Inflammatory macrophage treated with lipopolysaccharide for 1 hour (primary cell): ENCODE results near the gene HNRNPH2.

Source experiments
- DNase-seq, 2 donors: peaks; one replicate each; pipeline ENCODE4 v3.0.0-alpha.2; 2020 to 2022

The HNRNPH2 gene

DNA sequence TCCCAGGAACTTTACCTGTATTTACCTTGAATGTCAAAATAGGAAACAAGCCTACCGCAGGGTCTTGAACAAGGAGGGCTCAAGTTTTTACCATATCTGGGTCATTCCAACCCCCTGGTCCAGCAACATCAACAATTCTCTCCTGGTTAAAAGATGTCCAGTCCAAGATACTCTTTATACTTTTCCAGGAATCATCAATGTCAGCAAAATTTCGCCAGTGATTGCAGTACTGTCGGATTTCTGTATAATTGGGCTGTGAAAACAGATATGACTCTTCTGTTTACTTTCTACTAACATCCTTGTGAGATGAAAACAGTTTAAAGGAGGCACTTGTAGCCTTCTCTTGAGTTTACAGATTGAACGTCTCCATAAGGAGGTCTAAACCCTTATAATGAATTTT, 9.3 kb upstream of the HNRNPH2 start:
- DNase-seq, result no peak

DNA sequence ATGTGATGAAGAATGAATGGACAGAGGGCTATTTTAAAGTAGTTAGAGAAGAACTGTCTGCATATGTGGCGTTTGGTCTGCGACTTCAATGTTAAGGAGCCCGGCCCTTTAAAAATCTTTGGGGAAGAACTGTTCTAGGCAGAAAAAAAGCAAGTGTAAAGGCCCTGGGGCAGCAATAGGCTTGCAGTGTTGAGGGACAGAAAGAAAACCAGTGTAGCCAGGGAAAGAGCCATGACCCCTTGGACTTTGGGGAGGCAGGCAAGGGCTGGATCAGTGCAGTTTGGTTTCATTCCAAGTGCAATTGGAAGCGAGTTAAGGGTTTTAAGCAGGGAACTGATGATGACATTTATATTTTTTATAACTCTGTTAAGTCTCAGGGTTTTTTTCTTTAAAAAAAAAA, 8.2 kb upstream of the HNRNPH2 start:
- DNase-seq, result no peak

DNA sequence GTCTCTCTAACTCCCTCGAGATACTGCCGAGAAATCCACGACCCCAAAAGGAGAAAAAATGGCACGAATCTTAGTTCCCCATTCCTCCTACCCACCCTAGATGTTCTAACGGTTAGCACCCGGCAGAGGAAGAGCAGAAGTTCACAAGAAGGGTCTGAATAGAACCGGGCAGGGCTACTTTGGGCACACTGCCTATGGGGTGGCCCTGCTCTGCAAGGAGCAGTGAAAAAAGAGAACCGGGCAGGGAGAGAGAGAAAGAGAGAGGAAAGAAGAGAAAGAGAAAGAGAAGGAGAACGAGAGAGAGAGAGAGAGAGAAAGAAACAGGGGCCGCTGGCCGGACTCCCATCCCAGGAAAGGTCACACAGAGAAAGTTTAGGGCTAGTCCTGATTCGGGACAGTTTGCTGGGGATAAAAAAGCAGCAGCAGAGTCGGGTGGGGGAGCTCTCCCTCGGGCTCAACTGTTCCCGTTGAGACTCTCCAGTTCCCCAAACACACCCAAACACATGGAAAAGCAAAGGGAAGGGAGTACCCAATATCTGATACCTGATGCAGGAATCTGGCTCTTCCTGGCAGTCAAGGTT, 765 bp upstream of the HNRNPH2 start:
- peak; percentile 25 to 32 for DNase-seq

DNA sequence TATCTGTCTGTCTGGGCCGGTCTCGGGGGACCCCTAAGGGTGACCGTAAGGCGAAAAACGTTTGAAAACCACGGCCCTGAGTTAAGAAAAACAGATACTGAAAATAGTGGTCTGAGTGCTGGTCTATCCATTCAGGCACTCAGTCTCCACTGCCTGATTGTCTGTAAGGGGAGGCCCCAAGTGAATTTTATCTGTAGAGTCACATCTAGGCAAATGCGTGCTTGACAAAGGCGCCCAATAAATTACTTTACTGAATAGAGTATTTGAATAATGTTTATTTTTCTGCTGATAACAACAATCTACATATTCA, 465 bp downstream of the HNRNPH2 start:
- DNase-seq, result no peak

DNA sequence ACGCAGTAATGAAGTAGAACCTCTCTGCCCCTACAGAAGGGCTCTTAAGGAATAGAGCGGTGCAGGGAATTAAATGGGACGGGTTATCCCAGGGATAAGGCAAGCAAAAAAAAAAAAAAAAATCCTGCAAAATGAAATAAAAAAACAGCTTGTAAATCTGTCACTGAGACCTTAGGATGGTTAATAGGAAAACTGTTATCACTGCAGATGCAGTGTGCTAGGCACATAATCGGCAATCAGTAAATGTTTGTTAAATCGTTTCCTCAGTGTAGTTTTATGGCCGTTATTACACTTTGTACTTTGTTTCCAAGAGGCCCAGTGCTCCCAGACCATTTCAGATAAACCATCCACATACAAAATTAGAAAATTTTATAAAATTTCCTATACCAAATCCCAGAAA, 1.0 kb downstream of the HNRNPH2 start:
- no peak for DNase-seq

DNA sequence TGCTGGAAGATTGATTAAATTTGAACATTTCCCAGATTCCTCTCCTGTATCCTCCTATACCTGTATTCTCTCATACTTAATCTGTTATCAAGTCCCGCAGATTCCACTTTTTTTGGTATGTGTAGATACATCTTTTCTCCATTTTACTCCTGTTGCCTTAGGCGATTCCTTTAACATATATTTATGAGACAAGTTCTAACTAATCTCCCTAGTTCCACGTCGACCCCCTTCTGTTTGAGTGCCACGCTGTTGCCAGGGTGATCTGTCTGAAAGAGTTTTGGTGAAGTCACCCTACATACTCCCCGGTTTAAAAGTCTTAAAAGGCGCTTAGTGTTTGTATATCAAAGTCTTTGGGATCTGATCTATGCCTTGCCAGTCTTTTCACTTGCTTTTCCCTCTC, 2.4 kb downstream of the HNRNPH2 start:
- no peak for DNase-seq

DNA sequence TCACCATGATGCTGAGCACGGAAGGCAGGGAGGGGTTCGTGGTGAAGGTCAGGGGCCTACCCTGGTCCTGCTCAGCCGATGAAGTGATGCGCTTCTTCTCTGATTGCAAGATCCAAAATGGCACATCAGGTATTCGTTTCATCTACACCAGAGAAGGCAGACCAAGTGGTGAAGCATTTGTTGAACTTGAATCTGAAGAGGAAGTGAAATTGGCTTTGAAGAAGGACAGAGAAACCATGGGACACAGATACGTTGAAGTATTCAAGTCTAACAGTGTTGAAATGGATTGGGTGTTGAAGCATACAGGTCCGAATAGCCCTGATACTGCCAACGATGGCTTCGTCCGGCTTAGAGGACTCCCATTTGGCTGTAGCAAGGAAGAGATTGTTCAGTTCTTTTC, 4.0 kb downstream of the HNRNPH2 start:
- peak in 1 of 2 donors; percentile 10 for DNase-seq

DNA sequence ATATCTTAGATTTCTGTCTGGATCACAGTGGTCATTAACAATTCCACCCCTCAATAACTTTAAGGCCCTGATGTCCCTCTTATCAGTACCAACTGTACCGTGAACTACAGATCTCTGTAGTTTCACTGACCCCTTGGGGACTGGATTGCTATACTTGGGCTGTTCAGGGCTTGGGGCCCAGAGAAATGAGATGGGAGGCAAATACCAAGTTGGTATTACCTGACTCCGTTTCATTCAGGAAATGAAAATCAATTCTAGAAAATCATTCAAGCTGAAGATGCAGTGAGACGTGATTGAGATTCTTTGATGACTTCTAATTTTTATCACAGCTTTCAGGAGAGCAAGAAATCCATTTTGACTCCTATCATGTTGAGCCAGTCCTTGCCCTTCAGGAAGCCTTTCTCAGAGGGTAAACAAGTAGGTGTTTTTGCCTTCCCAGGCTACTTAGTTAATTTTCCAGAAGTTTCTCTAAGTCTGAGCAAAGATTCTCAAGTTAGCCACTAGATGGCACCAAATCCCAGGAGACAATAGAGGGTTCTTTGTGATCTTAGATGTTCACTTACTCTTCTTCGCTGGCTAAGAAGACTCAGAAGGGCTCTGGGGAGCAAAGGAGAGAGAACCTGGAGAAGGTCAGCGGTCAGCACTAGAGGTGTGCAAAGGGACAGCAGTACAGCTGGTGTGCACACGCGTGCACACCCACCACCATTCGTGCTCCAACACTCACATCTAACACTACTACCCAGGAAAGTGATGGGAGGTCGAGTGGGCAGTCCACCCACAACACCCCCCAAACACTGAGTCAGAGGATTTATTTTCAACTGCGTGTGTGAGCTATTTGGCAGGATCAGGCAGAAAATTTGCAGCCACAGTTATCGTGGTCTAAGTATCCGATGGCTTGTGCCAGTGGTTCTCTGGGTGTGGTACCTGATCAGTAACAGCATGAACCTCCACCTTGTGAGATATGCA, 7.4 kb downstream of the HNRNPH2 start:
- peak; percentile 50 to 69 for DNase-seq

DNA sequence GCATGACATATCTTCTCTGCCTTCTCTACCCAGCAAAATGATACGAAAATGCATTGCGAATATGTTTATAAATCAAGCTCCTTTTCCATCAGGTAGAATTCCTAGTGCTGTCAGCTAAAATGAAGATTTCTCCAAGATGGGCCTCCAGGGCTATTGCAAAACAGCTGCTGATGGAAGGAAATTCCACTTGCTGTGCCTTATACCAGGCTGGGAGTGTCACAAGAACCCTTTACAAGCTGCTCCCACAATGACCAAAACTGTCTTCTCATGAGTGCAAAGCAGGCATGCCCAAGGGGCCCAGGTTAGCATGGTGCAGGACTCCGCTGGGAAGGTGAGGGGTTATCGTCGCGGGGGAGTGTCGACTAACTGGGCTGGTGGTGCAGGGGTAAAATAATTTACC, 8.7 kb downstream of the HNRNPH2 start:
- DNase-seq, result no peak

DNA sequence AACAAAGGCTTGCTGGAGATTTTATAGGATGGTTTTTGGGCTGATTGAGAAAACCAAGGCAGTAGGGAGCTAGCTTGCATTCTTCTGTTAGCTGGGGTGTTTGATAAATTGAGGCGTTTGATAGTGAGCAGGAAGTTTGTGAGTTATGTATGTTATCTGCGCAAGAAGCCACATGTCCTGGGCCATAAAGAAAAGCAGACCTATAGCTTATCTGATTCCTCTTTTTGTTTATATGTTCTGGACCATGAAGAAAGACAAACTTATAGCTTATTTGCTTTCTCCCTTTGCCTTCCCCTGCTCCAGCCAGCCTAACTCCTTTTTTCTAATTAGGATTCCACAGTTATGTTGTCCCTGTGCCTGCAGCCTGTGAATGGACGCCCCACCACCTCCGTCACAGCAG, 9.2 kb downstream of the HNRNPH2 start:
- DNase-seq, result no peak

DNA sequence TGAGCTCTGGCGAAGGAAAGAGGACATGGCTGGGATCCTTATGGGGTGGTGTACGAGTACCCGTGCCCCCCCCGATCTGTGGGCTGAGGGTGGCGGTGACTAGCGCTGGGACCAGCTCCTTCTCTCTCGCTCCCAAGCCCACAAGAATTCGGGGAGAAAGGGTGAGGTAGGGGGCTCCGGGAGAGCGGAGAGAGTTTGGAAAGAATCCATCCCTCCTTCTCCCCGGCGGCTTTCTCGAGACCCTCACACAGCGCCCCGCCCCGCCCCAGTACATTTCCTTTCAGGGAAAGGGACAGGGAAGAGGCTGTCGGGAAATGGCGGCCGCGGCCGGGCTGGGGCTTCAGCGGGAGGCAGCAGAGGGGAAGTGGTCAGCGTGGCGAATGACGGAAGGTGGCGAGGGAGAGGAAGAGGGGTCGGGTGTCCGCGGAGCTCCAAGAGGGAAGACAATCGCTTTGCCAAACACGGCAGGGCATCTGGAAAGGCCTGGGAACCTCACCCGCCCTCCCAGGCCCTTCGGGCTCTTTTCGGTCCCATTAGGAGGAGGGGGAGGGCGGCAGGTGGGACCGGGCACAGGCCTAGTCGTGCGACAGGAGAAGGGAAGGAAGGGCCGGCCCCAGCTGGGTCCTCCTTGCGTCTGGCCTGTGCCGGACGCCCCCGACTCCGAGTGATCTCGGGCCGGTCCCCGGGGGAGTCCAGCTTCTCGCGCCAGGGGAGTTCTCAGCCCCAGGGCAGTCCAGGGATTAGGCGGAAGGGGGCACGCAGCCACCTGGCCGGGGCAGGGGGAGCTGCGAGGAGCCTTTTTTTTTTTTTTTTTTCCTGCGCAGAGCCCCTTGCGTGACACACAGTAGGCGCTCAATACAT, 10.2 kb downstream of the HNRNPH2 start:
- peak; percentile 40 to 48 for DNase-seq

DNA sequence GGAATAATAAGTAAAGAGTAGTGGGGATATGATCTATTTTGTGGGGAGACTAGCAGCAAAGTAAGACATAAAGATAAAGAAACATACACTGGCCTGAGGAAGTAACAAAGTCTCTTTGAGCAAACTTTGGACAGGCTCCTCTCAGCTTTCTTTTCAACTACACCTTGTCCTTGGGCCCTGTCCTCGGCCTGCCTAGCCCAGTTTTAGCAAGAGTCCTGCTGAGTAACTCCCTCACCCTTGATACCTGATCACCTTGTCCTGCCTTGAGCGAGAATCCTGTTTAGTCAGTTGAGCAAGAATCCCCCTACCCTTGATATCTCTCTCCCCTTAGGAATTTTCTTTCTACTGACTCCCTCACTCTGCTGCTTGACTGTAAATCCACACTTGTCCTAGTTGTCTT, 11.5 kb downstream of the HNRNPH2 start:
- DNase-seq, result no peak

DNA sequence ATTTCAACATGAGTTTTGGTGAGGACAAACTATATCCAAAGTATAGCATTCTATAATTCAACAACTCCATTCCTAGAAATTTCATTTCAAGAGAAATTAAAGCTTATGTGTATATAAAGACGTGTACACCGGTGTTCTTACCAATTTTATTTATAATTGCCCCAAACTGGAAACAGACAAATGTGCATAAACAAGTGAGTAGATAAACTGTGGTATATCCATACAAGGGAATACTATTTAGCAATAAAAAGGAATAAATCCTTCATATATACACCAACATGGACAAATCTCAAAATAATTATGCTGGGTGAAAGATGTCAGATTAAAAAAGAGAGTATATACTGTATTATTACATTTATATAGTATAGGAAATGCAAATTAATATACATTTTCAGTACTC, 19.9 kb downstream of the HNRNPH2 start:
- no peak for DNase-seq

DNA sequence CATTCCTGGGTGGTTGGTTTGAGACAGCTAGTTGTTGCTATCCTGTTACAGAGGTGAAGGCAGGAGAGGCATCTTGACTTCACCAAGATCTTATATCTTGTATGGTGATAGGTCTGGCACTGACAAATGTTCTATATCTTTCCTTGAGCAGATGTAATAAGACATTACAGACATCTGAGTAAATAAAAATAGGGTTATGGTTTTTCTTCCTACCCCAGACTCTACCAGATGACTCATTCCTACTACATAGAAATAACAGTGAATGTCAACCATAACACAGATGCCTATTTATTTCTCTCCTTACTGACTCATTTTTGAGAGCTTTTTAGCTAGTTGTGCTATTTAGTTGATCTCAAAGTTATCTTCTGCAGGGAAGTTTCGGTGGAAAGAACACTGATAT, 21.9 kb downstream of the HNRNPH2 start:
- DNase-seq, result no peak

DNA sequence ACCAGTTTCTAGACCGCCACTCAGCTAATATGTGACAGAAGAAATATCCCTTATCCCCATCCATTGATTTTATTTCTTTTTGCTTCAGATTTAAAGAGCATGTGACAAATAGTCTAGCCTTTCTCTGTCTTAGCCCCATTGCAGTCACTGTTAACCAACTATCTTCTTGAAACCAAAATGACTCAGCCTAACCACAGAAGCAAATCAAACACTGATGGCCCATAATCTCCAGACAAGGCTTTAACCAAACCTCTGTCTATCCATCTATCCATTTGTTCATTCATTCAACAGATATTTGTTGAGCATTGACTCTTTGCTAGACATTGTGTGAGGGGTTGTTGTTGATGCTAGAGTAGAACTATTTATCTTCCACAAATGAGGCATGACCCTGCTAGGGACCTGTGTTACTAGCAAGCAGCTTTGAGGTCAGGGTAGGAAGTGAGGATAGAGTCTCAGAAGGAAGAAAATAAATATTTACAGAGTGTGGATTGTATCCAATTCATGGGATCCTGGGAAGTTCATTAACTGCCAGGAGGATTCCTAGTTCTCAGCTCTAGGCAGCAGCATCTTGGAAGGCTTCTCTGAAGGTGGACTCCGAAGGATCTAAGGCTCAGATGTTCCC, 22.5 kb downstream of the HNRNPH2 start:
- DNase-seq, result no peak

DNA sequence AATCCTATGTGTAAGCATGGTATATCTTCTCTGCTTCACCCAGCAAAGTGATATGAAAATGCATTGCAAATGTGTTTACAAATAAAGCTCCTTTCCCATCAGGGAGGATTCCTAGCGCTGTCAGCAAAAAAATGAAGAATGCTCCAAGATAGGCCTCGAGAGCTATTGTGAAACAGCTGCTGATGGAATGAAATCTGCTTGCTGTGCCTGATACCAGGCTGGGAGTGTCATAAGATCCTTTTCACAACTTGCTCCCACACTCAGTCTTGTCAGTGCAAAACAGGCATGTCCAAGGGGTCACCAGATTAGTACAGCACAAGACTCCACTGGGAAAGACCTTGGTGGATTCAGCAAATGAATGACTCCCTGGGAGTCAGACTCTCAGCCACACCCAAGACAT, 34.1 kb downstream of the HNRNPH2 start:
- peak in 1 of 2 donors; percentile 70 for DNase-seq

DNA sequence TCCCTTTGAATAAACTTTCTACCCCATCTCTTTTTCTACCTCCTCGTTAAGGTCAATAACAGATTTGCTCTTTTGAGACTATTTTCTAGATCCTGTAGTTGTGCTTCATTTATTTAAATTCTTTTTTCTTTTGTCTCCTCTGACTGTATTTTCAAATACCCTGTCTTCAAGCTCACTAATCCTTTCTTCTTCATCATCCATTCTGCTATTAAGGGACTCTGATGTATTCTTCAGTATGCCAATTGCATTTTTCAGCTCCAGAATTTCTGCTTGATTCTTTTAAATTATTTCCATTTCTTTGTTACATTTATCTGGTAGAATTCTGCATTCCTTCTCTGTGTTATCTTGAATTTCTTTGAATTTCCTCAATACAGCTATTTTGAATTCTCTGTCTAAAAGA, 41.3 kb downstream of the HNRNPH2 start:
- no peak for DNase-seq

DNA sequence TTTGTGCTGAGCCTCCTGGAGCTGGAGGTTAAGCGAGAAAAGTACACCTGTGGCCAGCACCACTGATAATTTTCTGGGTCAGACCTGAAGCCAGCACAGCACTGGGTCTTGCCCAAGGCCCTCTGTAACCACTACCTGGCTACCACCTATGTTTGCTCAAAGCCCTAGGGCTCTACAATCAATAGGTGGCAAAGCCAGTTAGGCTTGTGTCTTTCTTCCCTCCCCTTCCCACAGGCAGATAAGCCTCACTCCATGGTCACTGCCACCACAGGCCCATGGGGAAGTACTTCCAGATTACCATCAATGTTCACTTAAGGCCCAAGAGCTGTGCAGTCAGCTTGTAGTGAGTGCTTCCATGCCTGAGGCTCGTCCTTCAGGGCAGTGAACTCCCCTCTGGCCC, 42.1 kb downstream of the HNRNPH2 start:
- DNase-seq, result no peak

DNA sequence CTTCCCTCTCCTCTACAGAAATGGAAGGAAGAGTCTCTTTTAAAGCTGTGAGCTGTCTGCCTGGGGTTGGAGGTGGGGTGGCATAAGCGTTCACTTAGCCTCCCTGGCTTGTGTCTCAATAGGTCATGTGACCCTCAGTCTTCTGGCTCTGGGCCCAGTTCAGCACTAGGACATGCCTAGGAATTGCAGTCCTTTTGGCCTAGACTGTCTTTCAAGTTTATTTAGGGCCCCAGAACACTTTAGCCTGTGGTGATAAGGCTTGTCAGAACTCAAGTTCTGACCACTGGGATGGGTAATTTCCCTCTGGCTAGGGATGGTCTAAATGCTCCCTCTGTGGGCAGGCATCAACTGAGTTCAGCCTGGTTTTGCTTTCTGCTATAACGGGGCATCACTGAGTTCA, 42.9 kb downstream of the HNRNPH2 start:
- DNase-seq, result peak; percentile 27 to 35

DNA sequence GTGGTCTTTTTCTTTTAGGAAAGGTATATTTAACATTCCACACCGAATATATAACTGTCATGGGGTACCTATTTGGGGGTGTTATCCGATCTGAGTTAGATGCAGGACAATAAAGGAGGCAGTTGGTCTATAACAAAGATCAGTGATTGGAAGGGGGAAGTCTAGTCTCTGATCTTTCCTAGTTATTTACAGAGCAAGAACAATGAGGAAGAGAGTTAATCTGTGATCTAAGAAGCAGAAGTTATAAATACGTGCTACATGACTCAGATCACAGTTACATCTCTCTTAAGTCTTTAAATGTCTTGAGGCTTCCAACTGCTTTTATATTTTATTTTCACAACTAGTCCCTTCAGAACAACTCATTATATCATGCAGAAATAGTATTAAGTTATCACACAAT, 44.0 kb downstream of the HNRNPH2 start:
- peak; percentile 16 to 45 for DNase-seq

DNA sequence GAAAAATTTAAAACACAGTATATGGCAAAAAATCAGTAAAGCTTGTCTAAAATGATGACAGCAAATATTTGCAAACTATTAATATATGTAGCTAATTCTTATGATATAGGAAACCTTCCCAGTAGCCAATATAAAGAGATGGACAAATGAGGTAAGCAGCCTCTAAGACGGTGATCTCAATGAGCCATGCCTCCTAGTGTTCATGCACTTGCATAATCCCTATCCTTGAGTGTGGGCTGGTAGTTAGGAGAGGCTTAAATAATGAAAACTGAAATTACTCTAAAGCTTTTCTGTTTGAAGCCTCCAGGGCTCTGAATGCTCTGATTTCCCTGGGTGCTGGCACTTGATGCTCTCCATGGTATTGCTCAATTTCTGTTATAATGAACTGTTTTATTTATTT, 52.6 kb downstream of the HNRNPH2 start:
- DNase-seq, result peak in 1 of 2 donors; percentile 44

DNA sequence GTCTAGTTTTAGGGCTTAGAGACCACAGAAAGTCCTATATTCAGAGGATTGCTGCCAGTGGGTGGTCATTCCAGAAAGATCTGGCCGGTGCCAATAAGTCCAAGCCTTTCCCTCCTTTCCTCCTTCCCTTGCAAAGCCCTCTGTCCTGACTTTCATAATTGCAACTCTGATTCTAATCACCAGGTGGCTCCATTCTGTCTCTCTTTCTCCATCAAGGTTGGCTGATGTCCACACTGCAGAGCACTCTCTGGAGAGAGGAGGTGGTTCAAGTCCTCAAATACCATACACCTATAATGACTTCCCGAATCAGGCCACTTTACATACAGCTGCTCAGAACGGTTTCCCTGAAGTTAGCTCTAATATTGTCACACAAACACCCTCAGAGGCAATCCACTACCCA, 54.9 kb downstream of the HNRNPH2 start:
- DNase-seq, result no peak
